Colonic mucosa (tissue), 4 donors: ENCODE results near the gene NDUFA1. TPM values are rescaled to one million over a fixed set of nuclear protein-coding genes. Genes with fewer than 3 reads are reported as not detected.
A peak's percentile ranks its signal among the peaks of the same experiment; 100 is the strongest.
"Not testable (repeated sequence)": the region's sequence is repeated elsewhere in the genome, so short reads cannot be mapped to it uniquely, and the experiment has no call there.

Source experiments
- DNase-seq: peaks from one replicate; pipeline ENCODE4 v3.0.0-alpha.2; 2020
- H3K27ac ChIP-seq: fragments of 200-600 bp; one replicate; pipeline ENCODE4 v1.8.0; 2021
- H3K27me3 ChIP-seq: fragments of 200-600 bp; one replicate; pipeline ENCODE4 v1.8.0; 2021
- H3K36me3 ChIP-seq: fragments of 200-600 bp; one replicate; pipeline ENCODE4 v1.8.0; 2021
- H3K4me1 ChIP-seq: fragments of 200-600 bp; one replicate; pipeline ENCODE4 v1.8.0; 2021; ENCODE audit warnings: mild to moderate bottlenecking
- H3K4me3 ChIP-seq: fragments of 200-600 bp; one replicate; pipeline ENCODE4 v1.8.0; 2021
- H3K9ac ChIP-seq, 2 donors: one replicate each; pipeline ENCODE4 v1.7.0; 2013; ENCODE audit warnings: control low read depth in 2 of 2, low read depth in 2 of 2, low read length in 2 of 2
- H3K9me3 ChIP-seq: fragments of 200-600 bp; one replicate; pipeline ENCODE4 v1.8.0; 2021
- intact Hi-C: fragments of 100-400 bp; cut with DNase I; formaldehyde crosslinking; loops from one replicate; pipeline ENCODE4 v1.14.1; 2022
- total RNA-seq, 2 donors: library from RNA; stranded (reverse); fragmentation: NEBNext Ultra II Directional in 1 of 2; extraction: Animal tissue kit (Norgen Biotek cat#: 25700) in 1 of 2; gene quantifications; one replicate each; pipeline ENCODE4 v1.2.1, GENCODE V29; 2021
- TF ChIP-seq, protein P1 (sequence below): fragments of 200-600 bp; IDR thresholded peaks from one replicate; pipeline ENCODE4 v1.8.0; 2022; ENCODE audit warnings: antibody characterized with exemption, mild to moderate bottlenecking
- donor health status: healthy.
- donor health status: DM: no; HTN: no; CAD: no.
- donor health status: DM: no; HTN: no; CAD: no.

Gene NDUFA1
- total RNA-seq, 2 donors from 2014 or later = 167 to 221 TPM

DNA sequence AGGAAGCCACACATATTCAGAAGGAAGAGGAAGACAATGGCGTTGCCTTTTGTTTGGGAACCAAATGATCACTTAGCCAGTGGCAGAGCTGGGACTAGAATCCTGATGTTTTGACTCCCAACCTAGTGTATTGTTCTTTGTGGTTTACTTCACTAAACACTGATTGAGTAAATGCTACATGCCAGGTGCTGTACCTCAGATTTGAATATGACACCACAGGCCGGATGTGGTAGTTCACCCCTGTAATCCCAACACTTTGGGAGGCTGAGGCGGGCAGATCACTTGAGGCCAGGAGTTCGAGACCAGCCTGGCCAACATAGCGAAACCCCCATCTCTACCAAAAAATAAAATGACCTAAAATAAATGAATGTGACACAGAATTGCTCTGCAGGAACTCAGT is 8.4 kb downstream of the NDUFA1 start:
- H3K4me1 ChIP-seq = no peaks in the 10 kb centered on the region
- TF ChIP-seq, protein P1, sequence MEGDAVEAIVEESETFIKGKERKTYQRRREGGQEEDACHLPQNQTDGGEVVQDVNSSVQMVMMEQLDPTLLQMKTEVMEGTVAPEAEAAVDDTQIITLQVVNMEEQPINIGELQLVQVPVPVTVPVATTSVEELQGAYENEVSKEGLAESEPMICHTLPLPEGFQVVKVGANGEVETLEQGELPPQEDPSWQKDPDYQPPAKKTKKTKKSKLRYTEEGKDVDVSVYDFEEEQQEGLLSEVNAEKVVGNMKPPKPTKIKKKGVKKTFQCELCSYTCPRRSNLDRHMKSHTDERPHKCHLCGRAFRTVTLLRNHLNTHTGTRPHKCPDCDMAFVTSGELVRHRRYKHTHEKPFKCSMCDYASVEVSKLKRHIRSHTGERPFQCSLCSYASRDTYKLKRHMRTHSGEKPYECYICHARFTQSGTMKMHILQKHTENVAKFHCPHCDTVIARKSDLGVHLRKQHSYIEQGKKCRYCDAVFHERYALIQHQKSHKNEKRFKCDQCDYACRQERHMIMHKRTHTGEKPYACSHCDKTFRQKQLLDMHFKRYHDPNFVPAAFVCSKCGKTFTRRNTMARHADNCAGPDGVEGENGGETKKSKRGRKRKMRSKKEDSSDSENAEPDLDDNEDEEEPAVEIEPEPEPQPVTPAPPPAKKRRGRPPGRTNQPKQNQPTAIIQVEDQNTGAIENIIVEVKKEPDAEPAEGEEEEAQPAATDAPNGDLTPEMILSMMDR = no peak
- intact Hi-C loops = loop anchor here (10.0 kb wide), 1 partner anchor 365 kb away; no protein-coding TSS in a partner anchor
- H3K27me3 ChIP-seq = no peaks in the 10 kb centered on the region
- DNase-seq = no peak
- H3K9me3 ChIP-seq = no peaks in the 10 kb centered on the region
- H3K36me3 ChIP-seq = no peaks in the 10 kb centered on the region
- H3K9ac ChIP-seq = no peak overlapping the region
- H3K4me3 ChIP-seq = no peak overlapping the region
- H3K27ac ChIP-seq = no peak overlapping the region

DNA sequence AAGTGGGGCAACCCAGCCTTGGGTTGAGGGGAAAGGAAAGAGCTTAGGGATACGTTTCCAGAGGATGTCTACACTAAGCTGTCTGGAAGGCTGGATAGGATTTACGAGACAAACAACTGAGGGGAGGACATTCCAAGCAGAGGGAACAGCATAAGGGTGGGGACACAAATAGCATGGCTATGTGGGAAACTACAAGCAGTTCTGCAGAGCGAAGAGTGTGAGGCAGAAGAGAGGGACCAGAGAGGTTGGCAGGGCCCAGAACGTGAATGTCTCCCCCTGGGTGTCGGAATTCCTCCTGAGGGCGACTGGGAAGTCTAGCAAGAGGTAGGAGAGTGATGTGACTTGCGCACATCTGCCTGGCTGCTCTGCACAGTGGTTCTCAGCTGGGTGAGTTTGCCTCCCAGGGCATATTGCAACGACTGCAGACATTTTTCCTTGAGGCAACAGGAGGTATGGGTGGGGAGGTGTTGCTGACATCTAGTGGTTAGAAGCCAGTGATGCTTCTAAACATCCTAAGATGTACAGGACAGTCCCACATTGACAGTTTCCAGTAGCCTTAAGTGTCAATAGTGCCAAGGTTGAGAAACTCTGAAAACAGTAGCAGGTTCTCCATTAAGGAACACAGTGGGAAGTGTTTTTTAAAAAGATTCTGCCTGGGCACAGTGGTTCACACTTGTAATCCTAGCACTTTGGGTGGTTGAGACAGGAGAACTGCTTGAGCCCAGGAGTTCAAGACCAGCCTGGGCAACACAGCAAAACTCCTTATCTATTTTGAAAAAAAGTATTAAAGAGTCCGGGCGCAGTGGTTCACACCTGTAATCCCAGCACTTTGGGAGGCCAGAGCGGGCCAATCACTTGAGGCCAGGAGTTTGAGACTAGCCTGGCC is 9.2 kb downstream of the NDUFA1 start:
- Histone ChIP-seq H3K36me3 (no peaks in the 10 kb centered on the region), H3K4me3 (no peak overlapping the region), H3K4me1 (no peaks in the 10 kb centered on the region), H3K9me3 (no peaks in the 10 kb centered on the region), H3K27ac (no peak overlapping the region), H3K9ac (no peak overlapping the region), H3K27me3 (no peaks in the 10 kb centered on the region)
- TF ChIP-seq, protein P1 = peak; percentile 24
- peak; percentile 24 for DNase-seq
- intact Hi-C loops = loop anchor here (10.0 kb wide), 1 partner anchor 366 kb away; no protein-coding TSS in a partner anchor

DNA sequence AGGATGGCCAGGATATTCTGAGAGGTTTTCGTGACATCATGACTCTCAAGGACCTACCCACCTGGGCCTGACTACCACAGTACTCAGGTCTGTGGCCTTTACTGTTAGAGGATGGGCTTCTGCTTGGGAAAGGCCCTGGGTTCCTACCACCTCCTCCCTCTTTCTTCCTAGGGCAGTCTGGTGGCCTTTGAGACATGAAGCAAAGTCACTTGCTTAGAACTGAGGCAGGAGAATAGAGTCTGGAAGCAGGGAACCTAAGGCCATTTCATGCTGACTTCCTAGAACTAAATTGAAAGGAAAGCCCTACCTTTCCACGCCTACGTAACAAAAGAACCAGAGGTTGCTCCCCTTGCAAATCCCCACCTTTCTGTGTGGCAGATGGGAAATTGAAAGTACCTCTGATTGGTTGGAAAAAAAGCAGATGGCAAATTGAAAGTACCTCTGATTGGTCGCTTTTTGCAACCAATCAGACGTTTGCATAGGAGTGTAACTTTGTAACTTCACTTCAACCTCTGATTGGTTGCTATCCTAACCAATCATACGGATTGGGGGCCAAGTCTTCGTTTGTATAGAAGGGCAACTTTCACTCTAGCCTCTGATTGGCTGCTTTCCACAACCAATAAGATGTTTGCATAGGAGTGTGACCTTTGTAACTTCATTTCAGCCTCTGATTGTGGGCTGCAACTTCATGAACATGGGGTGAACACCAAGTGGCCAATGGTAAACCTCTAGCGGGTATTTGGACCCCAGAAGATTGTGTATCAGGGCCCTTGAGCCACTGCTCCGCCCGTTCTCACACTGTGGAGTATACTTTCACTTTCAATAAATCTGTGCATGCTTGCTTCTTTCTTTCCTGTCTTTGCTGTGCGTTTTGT is 14.2 kb downstream of the NDUFA1 start:
- no peaks in the 10 kb centered on the region for H3K9me3 ChIP-seq
- intact Hi-C loops = loop anchor here (10.0 kb wide), 1 partner anchor 371 kb away; no protein-coding TSS in a partner anchor
- H3K4me1 ChIP-seq = no peaks in the 10 kb centered on the region
- H3K27me3 ChIP-seq = no peaks in the 10 kb centered on the region
- DNase-seq = peak; percentile 29
- H3K27ac ChIP-seq = no peak overlapping the region
- H3K4me3 ChIP-seq = no peak overlapping the region
- H3K9ac ChIP-seq = peak overlapping the region in 1 of 2 donors; percentile 0
- H3K36me3 ChIP-seq = no peaks in the 10 kb centered on the region
- TF ChIP-seq, protein P1 = no peak

DNA sequence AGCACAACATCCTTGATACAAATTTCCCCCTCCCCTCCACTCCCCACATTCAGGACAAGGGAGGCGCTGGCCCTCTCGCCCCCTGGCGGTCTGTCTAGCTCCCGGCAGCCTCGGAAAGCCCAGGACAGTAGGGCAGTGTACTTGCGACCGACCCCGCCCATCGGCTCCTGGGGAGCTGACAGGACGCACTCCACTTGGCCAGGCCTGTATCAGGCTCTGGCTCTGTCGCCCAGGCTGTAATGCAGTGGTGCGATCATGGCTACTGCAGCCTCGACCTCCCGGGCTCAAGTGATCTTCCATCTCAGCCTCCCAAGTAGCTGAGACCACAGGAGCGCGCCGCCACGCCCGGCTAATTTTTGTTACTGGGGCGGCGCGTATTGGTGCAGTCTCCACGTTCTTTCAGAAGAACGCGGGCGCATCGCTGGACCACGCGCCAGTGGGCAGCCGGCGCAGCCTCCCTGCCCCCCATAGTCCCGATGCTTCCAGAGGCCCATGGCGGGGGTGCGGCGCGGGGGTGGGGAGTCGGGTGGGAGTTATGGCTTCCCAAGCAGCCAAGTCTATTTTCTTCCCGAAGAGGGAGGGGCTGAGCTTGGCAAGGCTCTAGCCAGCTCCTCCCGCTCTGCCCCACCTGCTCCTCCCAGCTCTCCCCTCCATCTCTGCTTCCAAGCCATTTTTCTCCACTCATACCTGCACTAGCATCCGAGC is 16.2 kb downstream of the NDUFA1 start:
- no peak overlapping the region for H3K27ac ChIP-seq
- peak; percentile 77 for DNase-seq
- intact Hi-C loops = loop anchor here (10.0 kb wide), 1 partner anchor 373 kb away; no protein-coding TSS in a partner anchor
- no peaks in the 10 kb centered on the region for H3K4me1 ChIP-seq
- peak overlapping the region; percentile 33 for H3K4me3 ChIP-seq
- no peak overlapping the region for H3K9ac ChIP-seq
- H3K36me3 ChIP-seq = no peaks in the 10 kb centered on the region
- H3K27me3 ChIP-seq = no peaks in the 10 kb centered on the region
- TF ChIP-seq, protein P1 = peak; percentile 43
- H3K9me3 ChIP-seq = no peaks in the 10 kb centered on the region

DNA sequence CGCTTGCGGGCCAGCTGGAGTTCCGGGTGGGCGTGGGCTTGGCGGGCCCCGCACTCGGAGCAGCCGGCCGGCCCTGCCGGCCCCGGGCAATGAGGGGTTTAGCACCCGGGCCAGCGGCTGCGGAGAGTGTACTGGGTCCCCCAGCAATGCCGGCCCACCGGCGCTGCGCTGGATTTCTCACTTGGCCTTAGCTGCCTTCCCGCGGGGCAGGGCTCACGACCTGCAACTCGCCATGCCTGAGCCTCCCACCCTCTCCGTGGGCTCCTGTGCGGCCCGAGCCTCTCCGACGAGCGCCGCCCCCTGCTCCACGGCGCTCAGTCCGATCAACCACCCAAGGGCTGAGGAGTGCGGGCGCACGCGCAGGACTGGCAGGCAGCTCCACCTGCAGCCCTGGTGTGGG is 19.0 kb downstream of the NDUFA1 start:
- H3K9me3 ChIP-seq, H3K4me3 ChIP-seq, H3K36me3 ChIP-seq, H3K27ac ChIP-seq, H3K9ac ChIP-seq, intact Hi-C loops, DNase-seq, H3K27me3 ChIP-seq, H3K4me1 ChIP-seq: not testable (repeated sequence)

DNA sequence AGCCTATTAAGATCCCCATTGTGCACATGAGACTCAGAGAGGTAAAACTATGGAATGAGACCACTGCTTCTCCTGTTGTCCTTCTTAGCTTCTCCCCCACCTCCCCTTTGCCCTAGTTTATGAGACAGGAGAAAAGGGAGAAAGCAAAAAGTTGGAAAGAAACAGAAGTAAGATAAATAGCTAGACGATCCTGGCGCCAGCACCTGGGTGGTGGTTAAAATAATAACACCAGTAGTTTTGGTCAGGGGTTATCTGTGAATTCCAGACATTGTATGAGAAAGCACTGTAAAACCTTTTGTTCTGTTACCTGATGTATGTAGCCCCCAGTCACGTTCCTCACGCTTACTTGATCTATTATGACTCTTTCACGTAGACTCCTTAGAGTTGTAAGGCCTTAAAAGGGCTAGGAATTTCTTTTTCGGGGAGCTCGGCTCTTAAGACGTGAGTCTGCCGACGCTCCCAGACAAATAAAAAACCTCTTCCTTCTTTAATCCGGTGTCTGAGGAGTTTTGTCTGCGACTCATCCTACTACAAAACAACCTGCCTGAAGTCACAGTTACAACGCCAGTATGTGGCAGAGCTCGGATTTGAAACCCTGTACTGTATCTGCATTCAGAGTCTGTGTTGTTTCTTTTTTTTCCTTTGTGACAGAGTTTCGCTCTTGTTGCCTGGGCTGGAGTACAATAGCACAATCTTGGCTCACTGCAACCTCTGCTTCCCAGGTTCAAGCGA is 20.5 kb downstream of the NDUFA1 start:
- H3K27ac ChIP-seq, DNase-seq, H3K4me3 ChIP-seq, H3K9ac ChIP-seq, H3K36me3 ChIP-seq, H3K4me1 ChIP-seq, intact Hi-C loops, H3K27me3 ChIP-seq, H3K9me3 ChIP-seq: not testable (repeated sequence)
